Fibroblast of mammary gland (primary cell): ENCODE results near the gene HMCN1.

ENCODE experiments used
- DNase-seq: peaks from one replicate; pipeline ENCODE4 v3.0.0-alpha.2; 2010; ENCODE audit warnings: low read depth
- H3K4me3 ChIP-seq: 2 replicates; pipeline ENCODE4 v1.5.1; 2011; ENCODE audit warnings: low read depth, mild to moderate bottlenecking, low read length, moderate library complexity; ENCODE audit not compliant: control insufficient read depth
- TF ChIP-seq, protein P1 (sequence below): conservative IDR thresholded peaks from 2 replicates; pipeline ENCODE4 v1.5.1; 2011; ENCODE audit warnings: low read depth, low read length, inconsistent platforms; ENCODE audit not compliant: control insufficient read depth, insufficient read depth

HMCN1 gene

DNA sequence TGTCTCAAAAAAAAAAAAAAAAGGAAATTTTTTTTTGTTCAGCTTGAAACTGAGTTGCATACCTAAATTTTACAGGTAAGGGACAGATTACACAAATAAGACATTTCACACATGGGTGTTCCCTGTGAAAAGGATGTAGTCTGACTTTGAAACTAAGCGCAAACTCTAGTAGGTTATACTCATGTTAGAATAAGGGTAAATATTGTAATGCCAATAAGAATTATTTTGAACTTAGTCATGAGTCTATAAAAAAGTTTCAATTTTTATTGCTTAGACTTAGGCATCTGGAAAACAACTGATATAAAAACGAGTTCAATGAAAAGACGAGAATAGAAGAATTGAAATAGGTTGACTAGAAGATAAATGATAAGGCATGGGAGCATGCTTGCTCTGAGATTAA is 122.3 kb downstream of the HMCN1 start:
- TF ChIP-seq, protein P1, sequence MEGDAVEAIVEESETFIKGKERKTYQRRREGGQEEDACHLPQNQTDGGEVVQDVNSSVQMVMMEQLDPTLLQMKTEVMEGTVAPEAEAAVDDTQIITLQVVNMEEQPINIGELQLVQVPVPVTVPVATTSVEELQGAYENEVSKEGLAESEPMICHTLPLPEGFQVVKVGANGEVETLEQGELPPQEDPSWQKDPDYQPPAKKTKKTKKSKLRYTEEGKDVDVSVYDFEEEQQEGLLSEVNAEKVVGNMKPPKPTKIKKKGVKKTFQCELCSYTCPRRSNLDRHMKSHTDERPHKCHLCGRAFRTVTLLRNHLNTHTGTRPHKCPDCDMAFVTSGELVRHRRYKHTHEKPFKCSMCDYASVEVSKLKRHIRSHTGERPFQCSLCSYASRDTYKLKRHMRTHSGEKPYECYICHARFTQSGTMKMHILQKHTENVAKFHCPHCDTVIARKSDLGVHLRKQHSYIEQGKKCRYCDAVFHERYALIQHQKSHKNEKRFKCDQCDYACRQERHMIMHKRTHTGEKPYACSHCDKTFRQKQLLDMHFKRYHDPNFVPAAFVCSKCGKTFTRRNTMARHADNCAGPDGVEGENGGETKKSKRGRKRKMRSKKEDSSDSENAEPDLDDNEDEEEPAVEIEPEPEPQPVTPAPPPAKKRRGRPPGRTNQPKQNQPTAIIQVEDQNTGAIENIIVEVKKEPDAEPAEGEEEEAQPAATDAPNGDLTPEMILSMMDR, result no peak
- no peak overlapping the region for H3K4me3 ChIP-seq
- DNase-seq, result no peak

- TF ChIP-seq, protein P1, result no peak
- no peak overlapping the region for H3K4me3 ChIP-seq
- DNase-seq, result peak; percentile 25
Measured at GRCh38 chr1:185857442-185857841, 123.3 kb downstream of the HMCN1 start.

DNA sequence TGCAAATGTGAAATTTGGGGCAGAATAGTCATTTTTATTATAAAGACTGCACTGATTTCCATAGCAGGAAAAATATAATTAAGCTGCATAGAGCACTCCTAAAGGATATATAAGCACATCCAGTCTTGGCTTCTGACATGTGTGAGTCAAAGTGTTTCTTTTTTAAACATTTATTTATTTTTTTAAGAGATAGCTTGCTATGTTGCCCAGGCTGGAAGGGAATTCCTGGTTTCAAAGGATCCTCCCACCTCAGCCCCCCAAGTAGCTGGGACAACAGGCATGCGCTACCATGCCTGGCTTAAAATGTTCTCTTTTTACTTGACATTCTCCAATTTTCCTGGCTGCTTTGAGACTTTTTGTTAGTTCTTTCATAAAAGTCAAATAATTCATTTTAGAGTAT is 126.1 kb downstream of the HMCN1 start:
- TF ChIP-seq, protein P1, result no peak
- no peak overlapping the region for H3K4me3 ChIP-seq
- DNase-seq, result peak; percentile 44

GRCh38 chr1:185860859-185861258 is 126.7 kb downstream of the HMCN1 start:
- TF ChIP-seq, protein P1, result no peak
- no peak overlapping the region for H3K4me3 ChIP-seq
- peak; percentile 22 for DNase-seq

GRCh38 chr1:185861630-185862029 is 127.4 kb downstream of the HMCN1 start:
- peak; percentile 23 for DNase-seq
- TF ChIP-seq, protein P1, result no peak
- H3K4me3 ChIP-seq, result no peak overlapping the region

- TF ChIP-seq, protein P1, result no peak
- peak; percentile 32 for DNase-seq
Measured at GRCh38 chr1:185862235-185862634, 128.0 kb downstream of the HMCN1 start.

DNA sequence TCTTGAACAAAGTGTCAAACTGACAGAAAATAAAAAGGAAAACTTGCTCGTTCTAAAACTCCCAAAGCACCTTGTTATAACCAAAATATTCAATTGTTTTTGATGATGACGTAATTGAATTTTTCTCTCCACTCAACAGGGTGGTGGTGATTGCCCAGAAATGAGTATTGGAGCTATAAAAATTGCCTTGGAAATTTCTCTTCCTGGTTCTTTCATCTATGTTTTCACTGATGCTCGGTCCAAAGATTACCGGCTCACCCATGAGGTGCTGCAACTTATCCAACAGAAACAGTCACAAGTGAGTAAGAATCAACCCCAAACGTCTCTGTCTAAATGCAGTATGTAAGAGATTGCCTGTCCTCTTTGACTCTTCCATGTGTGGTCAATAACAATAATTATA is 130.1 kb downstream of the HMCN1 start:
- peak; percentile 51 for DNase-seq
- TF ChIP-seq, protein P1, result no peak
- no peak overlapping the region for H3K4me3 ChIP-seq

More at GRCh38 chr1:185862235-185862634, 128.0 kb downstream of the HMCN1 start:
- no peak overlapping the region for H3K4me3 ChIP-seq
